GM21526 (cell line): ENCODE results near the gene ZNF526.
A peak's percentile ranks its signal among the peaks of the same experiment; 100 is the strongest.

Experiments
- ATAC-seq: cut with Tn5 transposase; IDR thresholded peaks from one replicate; pipeline ENCODE4 v1.9.1; 2021; ENCODE audit warnings: moderate library complexity; ENCODE audit not compliant: unreplicated experiment, low FRiP score

ZNF526 gene

GRCh38 chr19:42217520-42218437 lies 2.3 kb upstream of the ZNF526 start, which contains the start of gene DEDD2:
TSS of gene DEDD2 (minus strand) at chr19:42217677. CDS start at chr19:42217007, 670 bp downstream.
- peak; percentile 61 for ATAC-seq

GRCh38 chr19:42220751-42221097 lies 612 bp downstream of the ZNF526 start:
- ATAC-seq: no peak

- no peak for ATAC-seq
Measured at GRCh38 chr19:42224940-42225717, 5.0 kb downstream of the ZNF526 start.

- ATAC-seq: no peak
Measured at GRCh38 chr19:42225718-42226292, 5.7 kb downstream of the ZNF526 start.

GRCh38 chr19:42226886-42227285 lies 6.8 kb downstream of the ZNF526 start:
- ATAC-seq: no peak

GRCh38 chr19:42228641-42229040 lies 8.5 kb downstream of the ZNF526 start:
- ATAC-seq: no peak

GRCh38 chr19:42229301-42229854 lies 9.3 kb downstream of the ZNF526 start:
- ATAC-seq: no peak

- no peak for ATAC-seq
Measured at GRCh38 chr19:42229855-42230351, 9.8 kb downstream of the ZNF526 start.

- ATAC-seq: no peak
Measured at GRCh38 chr19:42230571-42230970, 10.5 kb downstream of the ZNF526 start.

GRCh38 chr19:42232435-42232834 lies 12.3 kb downstream of the ZNF526 start:
- ATAC-seq: no peak

- no peak for ATAC-seq
Measured at GRCh38 chr19:42233106-42233505, 13.0 kb downstream of the ZNF526 start.

GRCh38 chr19:42233678-42234292 lies 13.7 kb downstream of the ZNF526 start:
- ATAC-seq: no peak

GRCh38 chr19:42234364-42234763 lies 14.3 kb downstream of the ZNF526 start:
- ATAC-seq: no peak

- ATAC-seq: no peak
Measured at GRCh38 chr19:42235181-42235580, 15.1 kb downstream of the ZNF526 start.

- no peak for ATAC-seq
Measured at GRCh38 chr19:42239544-42240220, 19.6 kb downstream of the ZNF526 start.

- ATAC-seq: no peak
Measured at GRCh38 chr19:42241279-42241678, 21.2 kb downstream of the ZNF526 start.

- no peak for ATAC-seq
Measured at GRCh38 chr19:42242069-42242511, 22.0 kb downstream of the ZNF526 start.

GRCh38 chr19:42242512-42243409 lies 22.6 kb downstream of the ZNF526 start, which contains the start of gene GSK3A:
TSS of gene GSK3A (minus strand) at chr19:42242602. CDS start at chr19:42242465, 137 bp downstream.
- ATAC-seq: peak; percentile 58
